ENCODE results near the gene APAF1. TPM values are rescaled to one million over a fixed set of nuclear protein-coding genes. Genes with fewer than 3 reads are reported as not detected.

APAF1 gene
- total and polyA plus RNA-seq, 4 donors: 1.9 to 11.6 (median 6.6) TPM

DNA sequence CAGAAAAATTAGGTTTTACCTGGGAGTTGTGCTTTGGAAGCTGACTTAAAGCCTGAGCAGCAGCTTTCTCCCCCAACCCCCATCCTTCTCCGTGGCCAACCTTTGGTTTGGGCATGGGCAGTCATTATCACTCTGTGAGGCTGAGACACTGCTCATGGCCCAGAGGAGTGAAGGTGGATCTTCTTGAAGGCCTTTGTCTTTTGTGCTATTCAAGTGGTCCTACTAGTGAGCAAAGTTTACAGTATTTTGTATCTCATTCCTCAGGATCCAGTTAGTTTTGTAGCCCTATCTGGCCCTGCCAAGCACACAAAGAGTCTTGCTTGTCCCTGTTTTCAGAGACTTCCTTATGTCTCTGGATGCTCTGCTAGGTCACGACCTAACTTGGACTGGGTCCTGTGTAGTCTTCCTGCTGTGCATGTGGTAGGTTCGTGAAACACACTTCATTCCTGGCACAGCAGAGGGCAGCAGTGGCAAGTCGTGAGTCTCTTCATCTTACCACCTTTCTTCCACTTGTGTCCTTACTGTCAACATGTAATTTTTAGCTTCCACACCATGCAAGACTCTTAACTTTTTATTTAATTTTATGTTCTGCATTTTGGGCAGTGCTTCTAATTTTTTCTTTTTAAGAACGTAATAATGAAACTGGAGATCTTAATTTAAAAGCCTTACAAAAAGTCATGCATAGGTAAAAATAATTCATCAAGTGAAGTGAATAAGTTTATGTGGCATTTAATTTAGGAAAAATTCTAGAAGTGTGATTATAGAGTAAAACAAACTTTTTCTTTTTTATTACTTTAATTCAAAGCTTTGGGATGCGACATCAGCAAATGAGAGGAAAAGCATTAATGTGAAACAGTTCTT is 53.7 kb downstream of the APAF1 start (continued):
- TF ChIP-seq, protein P1, sequence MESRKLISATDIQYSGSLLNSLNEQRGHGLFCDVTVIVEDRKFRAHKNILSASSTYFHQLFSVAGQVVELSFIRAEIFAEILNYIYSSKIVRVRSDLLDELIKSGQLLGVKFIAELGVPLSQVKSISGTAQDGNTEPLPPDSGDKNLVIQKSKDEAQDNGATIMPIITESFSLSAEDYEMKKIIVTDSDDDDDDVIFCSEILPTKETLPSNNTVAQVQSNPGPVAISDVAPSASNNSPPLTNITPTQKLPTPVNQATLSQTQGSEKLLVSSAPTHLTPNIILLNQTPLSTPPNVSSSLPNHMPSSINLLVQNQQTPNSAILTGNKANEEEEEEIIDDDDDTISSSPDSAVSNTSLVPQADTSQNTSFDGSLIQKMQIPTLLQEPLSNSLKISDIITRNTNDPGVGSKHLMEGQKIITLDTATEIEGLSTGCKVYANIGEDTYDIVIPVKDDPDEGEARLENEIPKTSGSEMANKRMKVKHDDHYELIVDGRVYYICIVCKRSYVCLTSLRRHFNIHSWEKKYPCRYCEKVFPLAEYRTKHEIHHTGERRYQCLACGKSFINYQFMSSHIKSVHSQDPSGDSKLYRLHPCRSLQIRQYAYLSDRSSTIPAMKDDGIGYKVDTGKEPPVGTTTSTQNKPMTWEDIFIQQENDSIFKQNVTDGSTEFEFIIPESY (IDR thresholded peaks at IDR 0.05): no peak
- TF ChIP-seq, protein P2, sequence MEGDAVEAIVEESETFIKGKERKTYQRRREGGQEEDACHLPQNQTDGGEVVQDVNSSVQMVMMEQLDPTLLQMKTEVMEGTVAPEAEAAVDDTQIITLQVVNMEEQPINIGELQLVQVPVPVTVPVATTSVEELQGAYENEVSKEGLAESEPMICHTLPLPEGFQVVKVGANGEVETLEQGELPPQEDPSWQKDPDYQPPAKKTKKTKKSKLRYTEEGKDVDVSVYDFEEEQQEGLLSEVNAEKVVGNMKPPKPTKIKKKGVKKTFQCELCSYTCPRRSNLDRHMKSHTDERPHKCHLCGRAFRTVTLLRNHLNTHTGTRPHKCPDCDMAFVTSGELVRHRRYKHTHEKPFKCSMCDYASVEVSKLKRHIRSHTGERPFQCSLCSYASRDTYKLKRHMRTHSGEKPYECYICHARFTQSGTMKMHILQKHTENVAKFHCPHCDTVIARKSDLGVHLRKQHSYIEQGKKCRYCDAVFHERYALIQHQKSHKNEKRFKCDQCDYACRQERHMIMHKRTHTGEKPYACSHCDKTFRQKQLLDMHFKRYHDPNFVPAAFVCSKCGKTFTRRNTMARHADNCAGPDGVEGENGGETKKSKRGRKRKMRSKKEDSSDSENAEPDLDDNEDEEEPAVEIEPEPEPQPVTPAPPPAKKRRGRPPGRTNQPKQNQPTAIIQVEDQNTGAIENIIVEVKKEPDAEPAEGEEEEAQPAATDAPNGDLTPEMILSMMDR (IDR thresholded peaks at IDR 0.05; ENCODE audit: low read depth, low read length, missing input control): peak; percentile 61

DNA sequence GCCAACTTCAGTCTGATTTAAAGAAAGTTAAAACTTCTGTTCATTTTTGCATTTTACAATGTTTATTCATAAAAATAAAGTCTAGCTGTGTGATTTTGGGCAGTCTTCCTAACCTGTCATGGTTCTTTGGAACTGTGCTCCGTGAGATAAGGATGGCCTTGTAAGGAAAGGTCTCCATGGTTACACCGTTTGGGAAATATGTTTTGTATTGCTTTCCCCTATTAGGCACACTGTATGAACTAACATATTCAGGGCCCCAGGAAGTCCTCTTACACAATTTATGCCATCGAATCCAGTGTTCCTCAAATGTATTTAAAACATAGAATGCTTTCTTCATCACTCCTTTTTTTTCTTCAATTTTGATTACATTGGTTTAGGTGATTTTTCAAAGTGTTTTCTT is 54.5 kb downstream of the APAF1 start:
- TF ChIP-seq GABPA (IDR thresholded peaks at IDR 0.05 in 1 of 2, conservative IDR thresholded peaks at IDR 0.05 in 1 of 2): no peak
- no peak for TF ChIP-seq HNF4G (IDR thresholded peaks at IDR 0.05)
- TF ChIP-seq NR2F2 (IDR thresholded peaks at IDR 0.05): no peak
- no peak for TF ChIP-seq FOXA1 (IDR thresholded peaks at IDR 0.05)
- no peak for TF ChIP-seq RXRA (IDR thresholded peaks at IDR 0.05)
- TF ChIP-seq, protein P3, sequence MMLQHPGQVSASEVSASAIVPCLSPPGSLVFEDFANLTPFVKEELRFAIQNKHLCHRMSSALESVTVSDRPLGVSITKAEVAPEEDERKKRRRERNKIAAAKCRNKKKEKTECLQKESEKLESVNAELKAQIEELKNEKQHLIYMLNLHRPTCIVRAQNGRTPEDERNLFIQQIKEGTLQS (IDR thresholded peaks at IDR 0.05): no peak
- TF ChIP-seq, protein P1 (IDR thresholded peaks at IDR 0.05): no peak
- no peak for TF ChIP-seq SP1 (IDR thresholded peaks at IDR 0.05)
- TF ChIP-seq EGR1 (IDR thresholded peaks at IDR 0.05; ENCODE audit: low read depth in 2 of 2): no peak
- DNase-seq (ENCODE audit: low spot score): no peak
- no peak overlapping the region for H3K27ac ChIP-seq (ENCODE audit: low read depth in 1 of 2, low read length in 2 of 2)
- 66% methylated on average over 3 of the region's 3 CpGs for WGBS
- H3K9ac ChIP-seq (ENCODE audit: low read depth in 1 of 2, low read length in 2 of 2): no peak overlapping the region
- no peaks in the 10 kb centered on the region for H3K36me3 ChIP-seq (ENCODE audit: control insufficient read depth in 4 of 4, insufficient read depth in 3 of 4, low read depth in 1 of 4, low read length in 3 of 4)
- H3K4me1 ChIP-seq (ENCODE audit: control insufficient read depth in 4 of 4, insufficient read depth in 4 of 4, low read length in 3 of 4): peaks cover 0 to 7% (median 4%) of the 10 kb centered on the region in 4 donors
- no peaks in the 10 kb centered on the region for H3K27me3 ChIP-seq (ENCODE audit: control insufficient read depth in 4 of 4, insufficient read depth in 4 of 4, low read length in 3 of 4)
- H3K9me3 ChIP-seq (ENCODE audit: control insufficient read depth in 4 of 4, low read length in 3 of 4): no peaks in the 10 kb centered on the region
- no peak overlapping the region for H3K4me3 ChIP-seq (ENCODE audit: low read depth in 1 of 3, low read length in 3 of 3)

DNA sequence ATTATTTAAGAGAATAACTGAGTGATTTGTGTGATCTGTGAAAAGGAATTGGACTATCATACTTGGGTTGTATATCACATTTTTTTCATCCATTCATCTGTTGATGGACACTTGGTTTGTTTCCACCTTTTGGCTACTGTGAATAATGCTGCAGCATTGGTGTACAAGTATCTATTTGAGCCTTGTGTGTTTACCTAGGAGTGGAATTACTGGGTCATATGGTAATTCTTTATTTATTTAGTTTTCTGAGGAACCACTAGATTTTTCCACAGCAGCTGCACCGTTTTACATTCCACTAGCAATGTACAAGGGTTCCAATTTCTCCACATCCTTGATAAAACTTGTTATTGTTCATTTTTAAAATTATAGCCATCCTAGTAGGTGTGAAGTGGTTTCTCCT is 56.1 kb downstream of the APAF1 start:
- Histone ChIP-seq H3K4me3 (ENCODE audit: low read depth in 1 of 3, low read length in 3 of 3) (no peak overlapping the region), H3K4me1 (ENCODE audit: control insufficient read depth in 4 of 4, insufficient read depth in 4 of 4, low read length in 3 of 4) (peaks cover 0 to 7% (median 4%) of the 10 kb centered on the region in 4 donors), H3K9me3 (ENCODE audit: control insufficient read depth in 4 of 4, low read length in 3 of 4) (no peaks in the 10 kb centered on the region), H3K9ac (ENCODE audit: low read depth in 1 of 2, low read length in 2 of 2) (no peak overlapping the region), H3K27me3 (ENCODE audit: control insufficient read depth in 4 of 4, insufficient read depth in 4 of 4, low read length in 3 of 4) (no peaks in the 10 kb centered on the region), H3K36me3 (ENCODE audit: control insufficient read depth in 4 of 4, insufficient read depth in 3 of 4, low read depth in 1 of 4, low read length in 3 of 4) (peaks cover 0 to under 1% (median 0%) of the 10 kb centered on the region in 4 donors), H3K27ac (ENCODE audit: low read depth in 1 of 2, low read length in 2 of 2) (no peak overlapping the region)
- 33% methylated on average over 1 of the region's 1 CpG for WGBS
- no peak for DNase-seq (ENCODE audit: low spot score)
- no peak for TF ChIP-seq RXRA (IDR thresholded peaks at IDR 0.05)
- TF ChIP-seq, protein P4, sequence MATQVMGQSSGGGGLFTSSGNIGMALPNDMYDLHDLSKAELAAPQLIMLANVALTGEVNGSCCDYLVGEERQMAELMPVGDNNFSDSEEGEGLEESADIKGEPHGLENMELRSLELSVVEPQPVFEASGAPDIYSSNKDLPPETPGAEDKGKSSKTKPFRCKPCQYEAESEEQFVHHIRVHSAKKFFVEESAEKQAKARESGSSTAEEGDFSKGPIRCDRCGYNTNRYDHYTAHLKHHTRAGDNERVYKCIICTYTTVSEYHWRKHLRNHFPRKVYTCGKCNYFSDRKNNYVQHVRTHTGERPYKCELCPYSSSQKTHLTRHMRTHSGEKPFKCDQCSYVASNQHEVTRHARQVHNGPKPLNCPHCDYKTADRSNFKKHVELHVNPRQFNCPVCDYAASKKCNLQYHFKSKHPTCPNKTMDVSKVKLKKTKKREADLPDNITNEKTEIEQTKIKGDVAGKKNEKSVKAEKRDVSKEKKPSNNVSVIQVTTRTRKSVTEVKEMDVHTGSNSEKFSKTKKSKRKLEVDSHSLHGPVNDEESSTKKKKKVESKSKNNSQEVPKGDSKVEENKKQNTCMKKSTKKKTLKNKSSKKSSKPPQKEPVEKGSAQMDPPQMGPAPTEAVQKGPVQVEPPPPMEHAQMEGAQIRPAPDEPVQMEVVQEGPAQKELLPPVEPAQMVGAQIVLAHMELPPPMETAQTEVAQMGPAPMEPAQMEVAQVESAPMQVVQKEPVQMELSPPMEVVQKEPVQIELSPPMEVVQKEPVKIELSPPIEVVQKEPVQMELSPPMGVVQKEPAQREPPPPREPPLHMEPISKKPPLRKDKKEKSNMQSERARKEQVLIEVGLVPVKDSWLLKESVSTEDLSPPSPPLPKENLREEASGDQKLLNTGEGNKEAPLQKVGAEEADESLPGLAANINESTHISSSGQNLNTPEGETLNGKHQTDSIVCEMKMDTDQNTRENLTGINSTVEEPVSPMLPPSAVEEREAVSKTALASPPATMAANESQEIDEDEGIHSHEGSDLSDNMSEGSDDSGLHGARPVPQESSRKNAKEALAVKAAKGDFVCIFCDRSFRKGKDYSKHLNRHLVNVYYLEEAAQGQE (IDR thresholded peaks at IDR 0.05): no peak
- no peak for TF ChIP-seq FOXA1 (IDR thresholded peaks at IDR 0.05)
- no peak for TF ChIP-seq SP1 (IDR thresholded peaks at IDR 0.05)
- TF ChIP-seq FOXA2 (IDR thresholded peaks at IDR 0.05): no peak

All from liver (tissue), 9 donors.